NCI-H82 (cell line): ENCODE data around the gene GNB3.

Experiments used
- DNase-seq: peaks from one replicate; lab custom pipeline; 2025; lab: John Stamatoyannopoulos, UW

The GNB3 gene

GRCh38 chr12:6837370-6838060 lies 3.2 kb upstream of the GNB3 start:
- DNase-seq, result no peak

- DNase-seq, result no peak
These were observed 1.9 kb upstream of the GNB3 start for GRCh38 chr12:6838854-6839253.

- peak; percentile 99 for DNase-seq
These were observed 1.1 kb upstream of the GNB3 start for GRCh38 chr12:6839482-6840201.

GRCh38 chr12:6840330-6840729 lies 395 bp upstream of the GNB3 start:
- peak; percentile 100 for DNase-seq

DNA sequence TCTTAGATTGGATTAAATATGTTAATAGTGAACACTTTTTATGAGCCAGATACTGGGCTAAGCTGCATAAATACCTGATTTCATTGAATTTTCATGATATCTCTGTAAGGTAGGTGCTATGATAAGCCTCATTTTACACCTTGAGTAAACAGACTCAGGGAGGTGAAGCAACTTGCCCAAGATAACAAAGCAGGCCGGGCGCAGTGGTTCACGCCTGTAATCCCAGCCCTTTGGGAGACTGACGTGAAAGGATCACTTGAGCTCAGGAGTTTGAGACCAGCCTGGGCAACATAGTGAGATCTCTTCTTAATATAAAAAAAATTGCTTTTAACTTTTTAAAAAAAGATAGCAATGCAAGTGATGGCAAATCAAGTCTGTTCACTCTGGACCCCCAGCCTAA lies 1.4 kb downstream of the GNB3 start:
- DNase-seq, result no peak

DNA sequence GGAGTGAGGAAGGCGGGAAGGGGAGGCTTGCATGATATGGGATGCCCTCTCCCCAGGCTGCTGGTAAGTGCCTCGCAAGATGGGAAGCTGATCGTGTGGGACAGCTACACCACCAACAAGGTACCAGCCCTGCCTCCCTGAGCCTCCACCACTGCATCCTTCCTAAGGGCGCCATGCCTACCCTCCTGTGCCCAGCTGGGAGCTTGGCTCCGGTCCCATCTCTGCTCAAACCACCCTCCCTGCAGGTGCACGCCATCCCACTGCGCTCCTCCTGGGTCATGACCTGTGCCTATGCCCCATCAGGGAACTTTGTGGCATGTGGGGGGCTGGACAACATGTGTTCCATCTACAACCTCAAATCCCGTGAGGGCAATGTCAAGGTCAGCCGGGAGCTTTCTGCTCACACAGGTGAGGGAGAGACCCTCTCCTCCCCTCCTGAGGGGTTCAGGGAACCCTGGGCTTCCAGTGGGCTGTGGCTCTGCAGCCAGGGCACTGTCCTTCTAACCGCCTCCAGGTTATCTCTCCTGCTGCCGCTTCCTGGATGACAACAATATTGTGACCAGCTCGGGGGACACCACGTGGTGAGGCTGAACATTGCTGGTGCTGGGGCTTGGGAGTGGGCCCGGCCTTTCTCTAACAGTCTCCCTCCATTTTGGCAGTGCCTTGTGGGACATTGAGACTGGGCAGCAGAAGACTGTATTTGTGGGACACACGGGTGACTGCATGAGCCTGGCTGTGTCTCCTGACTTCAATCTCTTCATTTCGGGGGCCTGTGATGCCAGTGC lies 2.6 kb downstream of the GNB3 start:
- peak; percentile 54 for DNase-seq

DNA sequence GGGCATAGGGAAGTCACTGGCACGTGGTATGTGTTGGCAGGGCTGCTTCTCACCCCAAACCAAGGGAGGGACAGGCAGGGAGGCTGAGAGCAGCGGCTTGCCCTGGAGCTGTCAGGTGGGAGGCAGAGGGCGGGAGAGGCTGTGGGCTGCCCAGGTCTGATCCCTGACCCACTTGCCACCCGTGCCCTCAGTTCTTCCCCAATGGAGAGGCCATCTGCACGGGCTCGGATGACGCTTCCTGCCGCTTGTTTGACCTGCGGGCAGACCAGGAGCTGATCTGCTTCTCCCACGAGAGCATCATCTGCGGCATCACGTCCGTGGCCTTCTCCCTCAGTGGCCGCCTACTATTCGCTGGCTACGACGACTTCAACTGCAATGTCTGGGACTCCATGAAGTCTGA lies 4.7 kb downstream of the GNB3 start:
- DNase-seq, result no peak

GRCh38 chr12:6846316-6846869 lies 5.7 kb downstream of the GNB3 start:
- DNase-seq, result peak; percentile 98

- DNase-seq, result peak; percentile 95
These were observed 7.0 kb downstream of the GNB3 start for GRCh38 chr12:6847676-6848075.

- DNase-seq, result no peak
These were observed 8.7 kb downstream of the GNB3 start for GRCh38 chr12:6849427-6849826.

DNA sequence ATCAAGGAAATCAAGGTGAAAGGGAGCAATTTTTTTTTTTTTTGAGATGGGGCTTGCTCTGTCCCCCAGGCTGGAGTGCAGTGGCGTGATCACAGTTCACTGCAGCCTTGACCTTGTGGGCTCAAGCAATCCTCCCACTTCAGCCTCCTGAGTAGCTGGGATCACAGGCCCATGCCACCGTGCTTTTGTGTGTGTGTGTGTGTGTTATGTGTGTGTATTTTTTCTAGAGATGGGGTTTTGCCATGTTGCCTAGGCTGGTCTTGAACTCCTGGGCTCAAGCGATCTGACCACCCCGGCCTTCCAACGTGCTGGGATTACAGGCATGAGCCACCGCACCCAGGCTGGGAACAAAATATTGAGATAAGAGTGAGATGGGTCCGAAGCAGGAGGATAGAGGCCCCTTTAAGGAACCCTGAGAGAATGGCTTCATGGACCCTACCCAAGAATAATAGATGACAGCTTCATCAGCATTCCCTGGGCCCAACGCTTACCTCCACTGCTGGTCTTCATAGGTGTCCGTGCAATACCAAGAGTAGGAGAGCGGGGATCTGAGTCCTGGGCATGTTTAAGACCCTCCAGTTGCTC lies 9.3 kb downstream of the GNB3 start:
- DNase-seq, result no peak

GRCh38 chr12:6850796-6851152 lies 10.0 kb downstream of the GNB3 start:
- no peak for DNase-seq

DNA sequence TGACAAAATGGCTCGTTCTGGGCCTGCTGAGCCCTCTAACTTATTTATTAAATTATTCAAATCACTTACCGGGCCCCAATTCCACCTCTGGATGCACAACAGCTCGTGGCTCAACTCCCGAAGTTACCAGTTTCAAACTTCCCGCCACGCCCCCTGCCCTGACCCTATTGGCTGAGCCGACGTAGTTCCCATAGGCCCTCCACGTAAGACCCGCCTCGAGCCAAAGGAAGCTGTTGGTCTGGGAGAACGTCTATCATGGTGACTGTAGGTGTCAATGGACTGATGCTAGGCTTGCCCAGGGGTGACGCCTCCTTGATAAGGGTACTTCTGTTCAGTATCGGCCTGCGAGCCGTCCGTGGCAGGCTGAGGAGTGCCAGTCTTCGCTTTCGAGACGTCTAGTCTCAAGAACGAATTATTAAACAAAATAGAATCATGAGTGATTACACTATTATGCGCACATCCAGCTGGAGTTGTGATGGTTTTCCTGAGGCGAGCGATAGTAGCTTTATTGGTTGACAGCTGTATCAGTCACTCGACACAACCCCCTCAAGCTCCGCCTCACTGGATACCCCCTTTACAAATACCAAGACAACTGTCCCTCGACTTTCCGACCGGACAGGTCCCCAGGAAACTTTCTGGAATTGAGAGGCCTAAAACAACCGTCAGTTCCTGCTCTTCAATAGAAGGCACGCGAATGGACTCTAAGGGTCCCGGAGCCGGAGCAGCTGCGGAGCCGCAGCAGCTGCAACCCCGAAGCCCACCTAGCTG lies 10.6 kb downstream of the GNB3 start, which contains the start of gene CDCA3:
CDCA3 (minus strand) TSS at position 134 of the 768 bp plus-strand sequence. CDS start 334 bp downstream, outside the sequence.
- peak; percentile 100 for DNase-seq

- peak; percentile 100 for DNase-seq
These were observed 11.4 kb downstream of the GNB3 start, which contains the start of gene USP5 for GRCh38 chr12:6851921-6852650. USP5 (plus strand) TSS chr12:6852150; CDS start chr12:6852180, 30 bp downstream.

DNA sequence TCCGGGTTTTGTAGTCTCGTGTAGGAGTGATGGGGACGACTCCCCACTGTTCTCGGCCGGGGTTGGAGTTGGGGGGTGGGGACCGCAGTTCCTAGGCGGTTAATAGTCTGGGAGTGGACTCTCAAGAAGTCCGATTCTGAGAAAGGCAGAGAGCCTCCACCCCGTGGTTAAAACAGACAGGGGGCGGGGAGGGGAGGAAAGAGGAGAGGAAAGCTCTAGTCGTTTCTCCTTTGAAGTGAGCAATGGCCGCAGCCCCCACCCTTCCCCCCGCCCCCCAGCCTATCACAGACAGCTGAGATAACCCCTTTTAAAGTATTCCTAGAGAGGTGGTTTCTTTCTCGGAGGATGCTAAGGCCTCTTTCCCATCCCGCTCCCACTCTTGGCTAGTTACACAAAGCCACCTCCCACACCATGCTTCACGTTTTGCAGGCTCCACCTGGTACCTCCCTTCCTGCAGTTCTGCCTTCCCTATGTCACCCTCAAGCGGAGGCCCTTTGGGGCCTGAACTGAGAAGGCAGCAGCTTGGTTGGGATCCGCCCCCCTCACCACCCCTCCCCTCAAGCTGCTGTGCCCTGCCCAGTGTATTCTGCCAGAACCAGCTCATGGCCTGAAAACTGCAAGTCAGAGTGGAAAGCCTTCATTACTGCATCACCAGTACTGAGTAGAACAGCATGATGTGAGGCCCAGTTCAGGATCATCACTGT lies 12.1 kb downstream of the GNB3 start:
- peak; percentile 76 for DNase-seq

DNA sequence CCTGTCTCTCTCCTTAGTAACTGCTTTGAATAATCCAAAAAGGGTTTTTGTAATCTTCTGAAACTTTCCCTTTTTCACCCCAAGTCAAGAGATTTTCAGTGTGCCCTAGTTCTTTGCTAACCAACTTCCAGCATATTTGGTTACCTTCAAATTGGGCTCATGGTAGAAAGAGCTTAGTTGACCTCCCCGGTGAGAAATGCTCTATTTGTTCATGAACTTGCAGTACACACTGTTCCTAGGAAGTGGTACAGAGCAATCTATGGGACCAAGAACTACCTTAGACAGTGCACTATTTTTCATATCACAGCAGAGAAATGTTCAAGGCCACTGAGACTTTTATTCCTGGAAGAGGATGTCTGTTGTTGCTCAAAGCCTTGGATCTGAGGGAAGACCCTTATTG lies 12.9 kb downstream of the GNB3 start:
- no peak for DNase-seq

DNA sequence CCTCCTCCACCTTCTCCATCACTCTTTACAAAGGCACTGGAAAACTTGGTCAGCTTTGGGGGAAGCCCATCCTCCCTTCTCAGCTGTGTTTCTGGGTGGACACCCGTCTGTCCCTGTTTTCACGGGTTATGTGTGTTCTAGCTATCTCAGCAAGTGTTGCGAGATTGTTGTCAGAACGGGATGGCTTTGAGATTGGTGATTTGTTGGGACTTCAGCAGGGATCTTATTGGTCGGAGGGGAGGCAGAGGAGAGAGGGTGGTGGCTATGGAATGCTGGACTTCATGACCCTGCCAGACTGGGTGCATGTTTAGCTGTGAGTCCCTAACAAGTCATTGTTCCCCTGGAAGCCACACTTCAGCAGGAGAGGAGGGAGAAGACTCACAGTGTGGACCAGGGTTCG lies 13.3 kb downstream of the GNB3 start:
- DNase-seq, result no peak

DNA sequence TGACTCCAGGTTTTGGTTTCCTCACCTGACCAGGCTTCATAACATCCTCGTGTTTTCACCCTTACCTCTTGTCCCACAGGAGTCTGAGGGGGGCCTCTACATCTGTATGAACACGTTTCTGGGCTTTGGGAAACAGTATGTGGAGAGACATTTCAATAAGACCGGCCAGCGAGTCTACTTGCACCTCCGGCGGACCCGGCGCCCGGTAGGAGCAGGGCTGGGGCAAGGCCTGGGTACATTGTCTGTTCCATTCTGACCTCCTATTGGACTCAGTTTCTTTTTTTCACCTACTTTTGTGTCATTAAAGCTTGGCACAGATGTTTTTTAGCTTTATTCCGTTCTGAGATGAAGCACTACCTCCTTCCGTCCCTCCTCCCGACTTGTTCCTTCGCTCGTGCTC lies 14.6 kb downstream of the GNB3 start:
- DNase-seq, result no peak

DNA sequence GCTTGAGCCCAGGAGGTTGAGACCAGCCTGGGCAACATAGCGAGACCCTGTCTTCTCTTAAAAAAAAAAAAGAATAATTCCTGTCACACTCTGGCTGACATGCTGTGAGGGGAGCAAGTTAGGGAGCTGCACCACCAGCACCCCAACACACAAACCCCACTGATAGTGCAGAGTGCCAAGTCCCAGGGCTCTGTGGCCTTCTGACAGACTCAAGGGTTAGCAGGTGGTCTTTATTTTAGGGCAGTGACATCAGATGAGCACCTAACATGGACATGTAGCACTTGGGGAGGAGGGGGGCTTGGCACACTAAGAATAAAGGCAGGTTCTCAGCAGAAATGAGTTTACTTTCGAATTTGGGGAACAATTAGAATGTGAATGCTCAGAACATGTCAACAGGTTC lies 18.1 kb downstream of the GNB3 start:
- no peak for DNase-seq

DNA sequence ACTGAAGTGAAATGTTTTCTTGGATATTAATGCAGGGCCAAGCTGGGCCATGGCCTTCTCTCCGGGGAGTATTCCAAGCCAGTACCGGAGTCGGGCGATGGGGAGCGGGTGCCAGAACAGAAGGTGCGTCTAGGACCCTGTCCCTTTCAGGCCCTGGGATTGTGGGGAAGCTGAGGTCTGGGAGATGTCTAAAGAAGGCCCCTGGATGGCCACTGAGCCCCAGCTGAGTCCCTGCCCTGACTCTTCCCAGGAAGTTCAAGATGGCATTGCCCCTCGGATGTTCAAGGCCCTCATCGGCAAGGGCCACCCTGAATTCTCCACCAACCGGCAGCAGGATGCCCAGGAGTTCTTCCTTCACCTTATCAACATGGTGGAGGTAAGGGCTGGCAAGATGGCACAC lies 19.4 kb downstream of the GNB3 start:
- DNase-seq, result no peak
